HG02870 (cell line): ENCODE data around the gene SIX5.
"Not testable (repeated sequence)": the region's sequence is repeated elsewhere in the genome, so short reads cannot be mapped to it uniquely, and the experiment has no call there.

Experiments used
- ATAC-seq: cut with Tn5 transposase; IDR thresholded peaks from one replicate; pipeline ENCODE4 v1.9.1; 2021; ENCODE audit warnings: mild to moderate bottlenecking, moderate library complexity; ENCODE audit not compliant: unreplicated experiment

The SIX5 gene

GRCh38 chr19:45761714-45762113 is 7.3 kb downstream of the SIX5 start:
- ATAC-seq = no peak

GRCh38 chr19:45758921-45759320 is 10.1 kb downstream of the SIX5 start:
- no peak for ATAC-seq

- ATAC-seq = no peak
These were observed 11.4 kb downstream of the SIX5 start for GRCh38 chr19:45757695-45758094.

- no peak for ATAC-seq
These were observed 14.7 kb downstream of the SIX5 start for GRCh38 chr19:45754323-45754722.

GRCh38 chr19:45753548-45753947 is 15.5 kb downstream of the SIX5 start:
- no peak for ATAC-seq

GRCh38 chr19:45752639-45753038 is 16.4 kb downstream of the SIX5 start:
- ATAC-seq = no peak

- ATAC-seq = not testable (repeated sequence)
These were observed 17.6 kb downstream of the SIX5 start for GRCh38 chr19:45751483-45751882.

GRCh38 chr19:45747513-45747912 is 21.5 kb downstream of the SIX5 start:
- ATAC-seq = no peak

- ATAC-seq = no peak
These were observed 22.2 kb downstream of the SIX5 start for GRCh38 chr19:45746866-45747265.

GRCh38 chr19:45745606-45746005 is 23.4 kb downstream of the SIX5 start:
- ATAC-seq = no peak

- no peak for ATAC-seq
These were observed 26.1 kb downstream of the SIX5 start for GRCh38 chr19:45742969-45743368.

- no peak for ATAC-seq
These were observed 29.3 kb downstream of the SIX5 start for GRCh38 chr19:45739498-45740439.

GRCh38 chr19:45733160-45733810 is 35.8 kb downstream of the SIX5 start, which contains the start of gene MEIOSIN:
MEIOSIN (plus strand) TSS chr19:45733439; CDS start chr19:45735377, 1,938 bp downstream.
- no peak for ATAC-seq

- peak; percentile 94 for ATAC-seq
These were observed 38.4 kb downstream of the SIX5 start, which contains the start of gene FBXO46 for GRCh38 chr19:45730368-45731288. FBXO46 (minus strand) TSS chr19:45730896; CDS start chr19:45713495, 17,401 bp downstream.

GRCh38 chr19:45729800-45730290 is 39.2 kb downstream of the SIX5 start:
- no peak for ATAC-seq

- ATAC-seq = not testable (repeated sequence)
These were observed 40.4 kb downstream of the SIX5 start for GRCh38 chr19:45728683-45729082.

GRCh38 chr19:45720065-45720464 is 49.0 kb downstream of the SIX5 start:
- not testable (repeated sequence) for ATAC-seq

GRCh38 chr19:45717983-45718650 is 50.9 kb downstream of the SIX5 start:
- no peak for ATAC-seq

GRCh38 chr19:45717131-45717982 is 51.7 kb downstream of the SIX5 start:
- ATAC-seq = peak; percentile 96
